ENCODE measurements around the gene PDHX.

DNA sequence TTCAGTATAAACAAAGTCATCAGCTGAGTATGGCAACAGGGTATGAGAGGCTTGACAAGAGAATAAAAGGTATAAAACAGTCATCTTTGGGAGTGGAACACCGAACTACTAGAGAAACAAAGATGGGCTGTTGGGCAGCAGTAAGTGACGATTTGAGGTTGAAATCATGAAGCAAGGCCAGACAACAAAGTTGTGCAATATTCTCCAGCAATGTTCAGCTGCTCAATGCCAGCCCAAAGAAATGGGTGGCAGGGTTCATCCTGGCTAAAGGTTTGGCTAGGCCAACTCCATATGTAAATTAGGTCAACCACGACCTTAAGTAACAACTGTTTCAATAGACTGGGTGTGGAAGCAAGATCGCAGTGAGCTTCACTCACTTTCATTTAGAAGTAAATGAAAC, 6.5 kb upstream of the PDHX start:
- TF ChIP-seq POLR2A (IDR thresholded peaks at IDR 0.05) = no peak
- TF ChIP-seq, protein P1, sequence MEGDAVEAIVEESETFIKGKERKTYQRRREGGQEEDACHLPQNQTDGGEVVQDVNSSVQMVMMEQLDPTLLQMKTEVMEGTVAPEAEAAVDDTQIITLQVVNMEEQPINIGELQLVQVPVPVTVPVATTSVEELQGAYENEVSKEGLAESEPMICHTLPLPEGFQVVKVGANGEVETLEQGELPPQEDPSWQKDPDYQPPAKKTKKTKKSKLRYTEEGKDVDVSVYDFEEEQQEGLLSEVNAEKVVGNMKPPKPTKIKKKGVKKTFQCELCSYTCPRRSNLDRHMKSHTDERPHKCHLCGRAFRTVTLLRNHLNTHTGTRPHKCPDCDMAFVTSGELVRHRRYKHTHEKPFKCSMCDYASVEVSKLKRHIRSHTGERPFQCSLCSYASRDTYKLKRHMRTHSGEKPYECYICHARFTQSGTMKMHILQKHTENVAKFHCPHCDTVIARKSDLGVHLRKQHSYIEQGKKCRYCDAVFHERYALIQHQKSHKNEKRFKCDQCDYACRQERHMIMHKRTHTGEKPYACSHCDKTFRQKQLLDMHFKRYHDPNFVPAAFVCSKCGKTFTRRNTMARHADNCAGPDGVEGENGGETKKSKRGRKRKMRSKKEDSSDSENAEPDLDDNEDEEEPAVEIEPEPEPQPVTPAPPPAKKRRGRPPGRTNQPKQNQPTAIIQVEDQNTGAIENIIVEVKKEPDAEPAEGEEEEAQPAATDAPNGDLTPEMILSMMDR (IDR thresholded peaks at IDR 0.05 in 8 of 11, conservative IDR thresholded peaks at IDR 0.05 in 3 of 11) = no peak
